NCI-H1694 treated with DMSO at 0.1 percent for 48 hours (cell line): ENCODE measurements around the gene RAC3.
A peak's percentile ranks its signal among the peaks of the same experiment; 100 is the strongest.

Experiments used
- DNase-seq: peaks from one replicate; lab custom pipeline; 2025; lab: John Stamatoyannopoulos, UW

Gene RAC3

GRCh38 chr17:82012640-82013295, 18.7 kb upstream of the RAC3 start:
- DNase-seq = no peak

GRCh38 chr17:82013341-82013740, 18.1 kb upstream of the RAC3 start:
- DNase-seq = no peak

GRCh38 chr17:82013772-82014321, 17.6 kb upstream of the RAC3 start:
- no peak for DNase-seq

- DNase-seq = no peak
Measured at GRCh38 chr17:82014432-82014831, 17.0 kb upstream of the RAC3 start.

GRCh38 chr17:82014971-82015310, 16.5 kb upstream of the RAC3 start:
- DNase-seq = no peak

- no peak for DNase-seq
Measured at GRCh38 chr17:82015311-82015971, 16.0 kb upstream of the RAC3 start.

GRCh38 chr17:82016061-82016874, 15.2 kb upstream of the RAC3 start:
- DNase-seq = no peak

GRCh38 chr17:82016875-82017459, 14.5 kb upstream of the RAC3 start:
- no peak for DNase-seq

- no peak for DNase-seq
Measured at GRCh38 chr17:82017612-82018151, 13.8 kb upstream of the RAC3 start.

- no peak for DNase-seq
Measured at GRCh38 chr17:82018152-82018988, 13.1 kb upstream of the RAC3 start.

GRCh38 chr17:82018989-82019689, 12.3 kb upstream of the RAC3 start:
- DNase-seq = no peak

GRCh38 chr17:82019690-82020571, 11.5 kb upstream of the RAC3 start:
- DNase-seq = peak; percentile 53

GRCh38 chr17:82020572-82021106, 10.8 kb upstream of the RAC3 start:
- no peak for DNase-seq

- DNase-seq = peak; percentile 49
Measured at GRCh38 chr17:82021107-82021899, 10.2 kb upstream of the RAC3 start.

- DNase-seq = no peak
Measured at GRCh38 chr17:82021900-82022309, 9.6 kb upstream of the RAC3 start.

- DNase-seq = no peak
Measured at GRCh38 chr17:82022310-82022980, 9.0 kb upstream of the RAC3 start, which contains the start of gene CENPX. CENPX (minus strand) TSS chr17:82022878; CDS start chr17:82022861, 17 bp downstream.

GRCh38 chr17:82022981-82023446, 8.5 kb upstream of the RAC3 start, which contains the start of gene LRRC45:
LRRC45 (plus strand) TSS chr17:82023305; CDS start chr17:82023644, 339 bp downstream.
- DNase-seq = peak; percentile 100
